H1 (cell line): ENCODE results near the gene SBNO2. TPM values are rescaled to one million over a fixed set of nuclear protein-coding genes. Genes with fewer than 3 reads are reported as not detected.

ENCODE experiments used
- CTCF ChIA-PET: fragments of 300-600 bp; sonication (Branson Sonifier 250); formaldehyde crosslinking; loops from one replicate; lab custom pipeline; 2021; ENCODE audit not compliant: partially characterized antibody; lab: Charles Lee
- POLR2A ChIA-PET: fragments of 300-600 bp; sonication (Branson Sonifier 250); formaldehyde crosslinking; loops from one replicate; lab custom pipeline; 2021; ENCODE audit warnings: inconsistent platforms; ENCODE audit not compliant: partially characterized antibody; lab: Charles Lee
- DNase-seq, 2 experiments: peaks; one replicate each; pipeline versions ENCODE4 v3.0.0 to v3.0.0-alpha.2; 2010 to 2022; ENCODE audit warnings: low spot score in 2 of 2, low read depth in 1 of 2, mixed read lengths in 1 of 2
- FAIRE-seq: peaks from 2 replicates; lab custom pipeline; 2011; peaks lifted over from hg19 to GRCh38; lab: Jason Lieb, UNC
- H2AFZ ChIP-seq: 2 replicates; pipeline ENCODE4 v1.8.1; 2012; ENCODE audit warnings: low read length, inconsistent platforms
- H2AK5ac ChIP-seq: 2 replicates; pipeline ENCODE4 v1.6.1; 2013; ENCODE audit warnings: low read depth, low read length
- H2BK120ac ChIP-seq: replicated peaks from 2 replicates; pipeline ENCODE3; 2013; ENCODE audit warnings: low read depth, low read length, inconsistent platforms
- H2BK12ac ChIP-seq: 2 replicates; pipeline ENCODE4 v1.6.1; 2013; ENCODE audit warnings: low read depth, low read length
- H2BK15ac ChIP-seq: 2 replicates; pipeline ENCODE4 v1.6.1; 2013; ENCODE audit warnings: low read length
- H2BK20ac ChIP-seq: 2 replicates; pipeline ENCODE4 v1.6.1; 2013; ENCODE audit warnings: low read length
- H2BK5ac ChIP-seq: 2 replicates; pipeline ENCODE4 v1.6.1; 2013; ENCODE audit warnings: low read depth, low read length
- H3K14ac ChIP-seq: 2 replicates; pipeline ENCODE4 v1.6.1; 2013; ENCODE audit warnings: inconsistent platforms; ENCODE audit not compliant: insufficient read length
- H3K18ac ChIP-seq: 2 replicates; pipeline ENCODE4 v1.6.1; 2013; ENCODE audit warnings: low read length; ENCODE audit errors: extremely low read depth
- H3K23ac ChIP-seq: 2 replicates; pipeline ENCODE4 v1.6.1; 2013; ENCODE audit warnings: inconsistent platforms; ENCODE audit not compliant: insufficient read length
- H3K23me2 ChIP-seq: 2 replicates; pipeline ENCODE4 v1.6.1; 2013; ENCODE audit warnings: low read depth, low read length
- H3K27ac ChIP-seq: 2 replicates; pipeline ENCODE4 v1.6.1; 2011; ENCODE audit warnings: low read depth, low read length, inconsistent platforms
- H3K27me3 ChIP-seq, 4 experiments: replicated peaks in 1 of 4; 1 replicate in 1 of 4; 2 replicates in 3 of 4; pipeline versions ENCODE4 v1.6.1 to v1.8.1; 2011 to 2013; ENCODE audit warnings: low read length in 3 of 4, mild to moderate bottlenecking in 3 of 4, inconsistent platforms in 2 of 4, mixed read lengths in 2 of 4, moderate library complexity in 1 of 4; ENCODE audit not compliant: control insufficient read depth in 3 of 4, insufficient read depth in 3 of 4; ENCODE audit errors: extremely low read depth in 1 of 4
- H3K36me3 ChIP-seq, 4 experiments: 2 replicates each; pipeline versions ENCODE4 v1.6.1 to v1.8.1; 2011 to 2013; ENCODE audit warnings: mild to moderate bottlenecking in 4 of 4, low read length in 3 of 4, moderate library complexity in 2 of 4, control low read depth in 1 of 4, inconsistent platforms in 1 of 4; ENCODE audit not compliant: insufficient read depth in 4 of 4, control insufficient read depth in 2 of 4
- H3K4ac ChIP-seq: replicated peaks from 2 replicates; pipeline ENCODE3; 2013; ENCODE audit warnings: low read length, low read depth, mixed read lengths, inconsistent platforms; ENCODE audit not compliant: insufficient read length
- H3K4me1 ChIP-seq, 4 experiments: replicated peaks in 1 of 4; 1 replicate in 1 of 4; 2 replicates in 3 of 4; pipeline versions ENCODE4 v1.6.1 to v1.8.1; 2011 to 2013; ENCODE audit warnings: low read length in 3 of 4, inconsistent platforms in 2 of 4, mixed read lengths in 1 of 4; ENCODE audit not compliant: insufficient read depth in 4 of 4, control insufficient read depth in 3 of 4
- H3K4me2 ChIP-seq, 2 experiments: 2 replicates each; pipeline versions ENCODE4 v1.6.1 to v1.8.1; 2011 to 2013; ENCODE audit warnings: low read depth in 2 of 2, low read length in 2 of 2, control low read depth in 1 of 2, inconsistent platforms in 1 of 2, mild to moderate bottlenecking in 1 of 2; ENCODE audit not compliant: insufficient read depth in 1 of 2
- H3K4me3 ChIP-seq, 4 experiments: fragments of 200-600, 300-600 bp in 1 of 4; sonication (generic), shearing (Covaris generic), sonication (Bioruptor Twin) in 1 of 4; 2 replicates each; pipeline versions ENCODE4 v1.5.1 to v1.8.1; 2011 to 2016; ENCODE audit warnings: low read length in 4 of 4, low read depth in 3 of 4, control low read depth in 2 of 4, inconsistent platforms in 2 of 4, mild to moderate bottlenecking in 2 of 4, mixed read lengths in 1 of 4, moderate library complexity in 1 of 4; ENCODE audit not compliant: insufficient read depth in 2 of 4; ENCODE audit errors: extremely low read depth in 1 of 4
- H3K56ac ChIP-seq: replicated peaks from 2 replicates; pipeline ENCODE3; 2013; ENCODE audit warnings: low read depth, mild to moderate bottlenecking, mixed read lengths, low read length, inconsistent platforms; ENCODE audit not compliant: insufficient read length
- H3K79me1 ChIP-seq: 2 replicates; pipeline ENCODE4 v1.6.1; 2013; ENCODE audit warnings: low read depth, low read length, control low read depth
- H3K79me2 ChIP-seq, 2 experiments: 2 replicates each; pipeline versions ENCODE4 v1.6.1 to v1.8.1; 2012 to 2013; ENCODE audit warnings: low read length in 2 of 2, mild to moderate bottlenecking in 2 of 2, inconsistent platforms in 1 of 2; ENCODE audit not compliant: insufficient read depth in 2 of 2, control insufficient read depth in 1 of 2
- H3K9ac ChIP-seq, 4 experiments: replicated peaks in 1 of 4; 1 replicate in 1 of 4; 2 replicates in 3 of 4; pipeline versions ENCODE4 v1.6.1 to v1.8.1; 2011 to 2013; ENCODE audit warnings: low read depth in 3 of 4, low read length in 3 of 4, control low read depth in 2 of 4, mild to moderate bottlenecking in 2 of 4, moderate library complexity in 2 of 4, inconsistent platforms in 1 of 4; ENCODE audit errors: extremely low read depth in 1 of 4
- H3K9me3 ChIP-seq, 2 experiments: 2 replicates each; pipeline versions ENCODE4 v1.6.1 to v1.8.1; 2012 to 2013; ENCODE audit warnings: mild to moderate bottlenecking in 2 of 2, moderate library complexity in 2 of 2, control low read depth in 1 of 2, inconsistent platforms in 1 of 2, low read depth in 1 of 2, low read length in 1 of 2, mixed read lengths in 1 of 2; ENCODE audit not compliant: insufficient read depth in 2 of 2
- H4K20me1 ChIP-seq, 2 experiments: replicated peaks in 1 of 2; 2 replicates each; pipeline versions ENCODE3 to v1.8.1; 2011 to 2013; ENCODE audit warnings: inconsistent platforms in 2 of 2, low read length in 2 of 2, mild to moderate bottlenecking in 1 of 2; ENCODE audit not compliant: insufficient read depth in 2 of 2, control insufficient read depth in 1 of 2
- H4K5ac ChIP-seq: 2 replicates; pipeline ENCODE4 v1.6.1; 2013; ENCODE audit warnings: low read length, low read depth, mixed read lengths, inconsistent platforms; ENCODE audit not compliant: insufficient read length
- H4K8ac ChIP-seq: 2 replicates; pipeline ENCODE4 v1.8.0; 2013; ENCODE audit warnings: mild to moderate bottlenecking, moderate library complexity, low read length, inconsistent platforms; ENCODE audit not compliant: insufficient read depth; ENCODE audit errors: extremely low read depth
- H4K91ac ChIP-seq: replicated peaks from 2 replicates; pipeline ENCODE3; 2013; ENCODE audit warnings: low read length, mixed read lengths, inconsistent platforms; ENCODE audit not compliant: insufficient read length
- TAF7 ChIP-seq: optimal IDR thresholded peaks from 2 replicates; pipeline ENCODE3; 2011; ENCODE audit warnings: low read depth, mild to moderate bottlenecking, inconsistent platforms, low read length, moderate library complexity, borderline replicate concordance
- WGBS, 2 experiments: shearing (Covaris generic) in 1 of 2; methylation state at CpG; one replicate each; pipeline versions ENCODE4 v1.1.6 to v1.1.7; 2013 to 2015; ENCODE audit warnings: low lambda C conversion rate in 2 of 2, mixed read lengths in 2 of 2, inconsistent platforms in 1 of 2, low coverage in 1 of 2, missing lambda C conversion rate in 1 of 2; ENCODE audit not compliant: insufficient replicate concordance in 2 of 2, insufficient coverage in 1 of 2, insufficient read length in 1 of 2; ENCODE audit errors: extremely low coverage in 1 of 2, missing lambda C conversion rate in 1 of 2; 5-methylcytosine and 5-hydroxymethylcytosine counted together
- polyA plus RNA-seq, 7 experiments: library from polyadenylated mRNA; depleted of rRNA in 3 of 7; stranded (reverse) in 5 of 7; unstranded in 2 of 7; fragments of >200 nt in 5 of 7; fragments of 200-250 nt in 2 of 7; gene quantifications; 1 replicate in 5 of 7; 2 replicates in 1 of 7; 4 replicates in 1 of 7; pipeline versions ENCODE4 v1.2.1 to v1.2.3, GENCODE V29; 2011 to 2013; ENCODE audit warnings: missing spikeins in 2 of 7, mixed read lengths in 2 of 7
- total RNA-seq: library from RNA; stranded (reverse); fragmentation: NEBNext Ultra II Directional; extraction: Animal tissue kit (Norgen Biotek cat#: 25700); gene quantifications from 2 replicates; pipeline ENCODE4 v1.2.1, GENCODE V29; 2021
- TF ChIP-seq, protein P1 (sequence below), 3 experiments: IDR thresholded peaks; 1 replicate in 2 of 3; 2 replicates in 1 of 3; pipeline versions ENCODE4 v1.5.1 to v1.6.1; 2011; ENCODE audit warnings: low read length in 3 of 3, mild to moderate bottlenecking in 3 of 3, inconsistent platforms in 2 of 3, low read depth in 1 of 3, moderate library complexity in 1 of 3; ENCODE audit not compliant: insufficient read depth in 1 of 3; ENCODE audit errors: control extremely low read depth in 1 of 3

SBNO2 gene
- total and polyA plus RNA-seq, 2 of the 8 experiments (the other 6 are each of a cell fraction or from before 2014, with no cell fraction given): 12.2 to 31.4 TPM

DNA sequence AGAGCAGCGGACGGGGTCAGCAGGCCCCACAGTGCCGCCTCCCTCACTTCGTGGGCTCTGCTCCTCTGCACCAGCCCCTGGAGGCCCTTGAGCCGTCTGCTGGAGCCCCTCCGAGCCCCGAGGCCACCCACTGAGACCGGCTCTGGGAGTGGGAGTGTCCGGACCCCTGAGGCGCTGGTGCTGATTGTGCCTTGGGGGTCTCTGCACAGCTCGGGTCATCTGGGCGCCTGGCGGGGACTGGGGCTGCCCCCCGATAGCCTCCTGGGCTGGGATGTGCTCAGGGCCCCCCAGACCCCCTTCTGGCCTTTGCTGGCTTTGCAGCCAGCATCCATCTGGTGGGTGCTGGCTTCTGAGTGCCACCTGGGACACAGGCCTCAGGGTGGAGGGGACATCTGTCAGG lies 48.3 kb upstream of the SBNO2 start:
- CTCF ChIA-PET: interaction anchor here (0.6 to 9.0 kb wide), 37 partner anchors 10 to 215 kb away, joined by 3 to 56 read pairs (median 5); partner anchors contain the start of gene CBARP
- 73% methylated on average over 11 of the region's 14 CpGs; no CpG with 5 or more reads in 1 of the 2 experiments for WGBS, 2 experiments
- H3K23ac ChIP-seq: no peak overlapping the region

More for the DNA sequence above, 48.3 kb upstream of the SBNO2 start:
- Histone ChIP-seq H4K8ac (peak overlapping the region; percentile 35; the same call in 1 of the 2 replicates), H4K91ac (no peak overlapping the region), H3K27me3 (no peaks in the 10 kb centered on the region), H2BK15ac (no peak overlapping the region), H3K14ac (no peak overlapping the region), H3K23me2 (no peaks in the 10 kb centered on the region), H3K4ac (no peak overlapping the region), H2BK12ac (no peak overlapping the region), H3K56ac (no peak overlapping the region), H3K27ac (no peak overlapping the region), H2BK120ac (no peak overlapping the region), H3K79me2 (peaks cover 0 to 13% of the 10 kb centered on the region in 2 experiments; a peak in 2 of 4 replicates), H3K9ac (no peak overlapping the region), H2BK20ac (no peak overlapping the region), H2AFZ (no peak overlapping the region), H2BK5ac (peak overlapping the region; percentile 66; the same call in 1 of the 2 replicates), H3K36me3 (peaks cover 0 to 49% (median under 1%) of the 10 kb centered on the region in 4 experiments; a peak in 3 of 8 replicates), H3K18ac (no peak overlapping the region), H2AK5ac (no peak overlapping the region), H3K4me3 (no peak overlapping the region), H3K4me2 (no peak overlapping the region), H4K5ac (no peak overlapping the region), H3K79me1 (peaks cover 7% of the 10 kb centered on the region), H3K9me3 (no peaks in the 10 kb centered on the region), H3K4me1 (peaks cover 0 to 1% (median under 1%) of the 10 kb centered on the region in 4 experiments; a peak in 3 of 7 replicates), H4K20me1 (peaks cover 21 to 34% of the 10 kb centered on the region in 2 experiments)
- POLR2A ChIA-PET: interaction anchor here (0.6 to 2.1 kb wide), 13 partner anchors 9 to 203 kb away, joined by 3 to 10 read pairs (median 4); partner anchors contain the start of genes CBARP, CIRBP and CNN2
- TF ChIP-seq TAF7: no peak
- TF ChIP-seq, protein P1, sequence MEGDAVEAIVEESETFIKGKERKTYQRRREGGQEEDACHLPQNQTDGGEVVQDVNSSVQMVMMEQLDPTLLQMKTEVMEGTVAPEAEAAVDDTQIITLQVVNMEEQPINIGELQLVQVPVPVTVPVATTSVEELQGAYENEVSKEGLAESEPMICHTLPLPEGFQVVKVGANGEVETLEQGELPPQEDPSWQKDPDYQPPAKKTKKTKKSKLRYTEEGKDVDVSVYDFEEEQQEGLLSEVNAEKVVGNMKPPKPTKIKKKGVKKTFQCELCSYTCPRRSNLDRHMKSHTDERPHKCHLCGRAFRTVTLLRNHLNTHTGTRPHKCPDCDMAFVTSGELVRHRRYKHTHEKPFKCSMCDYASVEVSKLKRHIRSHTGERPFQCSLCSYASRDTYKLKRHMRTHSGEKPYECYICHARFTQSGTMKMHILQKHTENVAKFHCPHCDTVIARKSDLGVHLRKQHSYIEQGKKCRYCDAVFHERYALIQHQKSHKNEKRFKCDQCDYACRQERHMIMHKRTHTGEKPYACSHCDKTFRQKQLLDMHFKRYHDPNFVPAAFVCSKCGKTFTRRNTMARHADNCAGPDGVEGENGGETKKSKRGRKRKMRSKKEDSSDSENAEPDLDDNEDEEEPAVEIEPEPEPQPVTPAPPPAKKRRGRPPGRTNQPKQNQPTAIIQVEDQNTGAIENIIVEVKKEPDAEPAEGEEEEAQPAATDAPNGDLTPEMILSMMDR (IDR thresholded peaks at IDR 0.05; ENCODE audit: control extremely low read depth in 1 of 3, insufficient read depth in 1 of 3, low read depth in 1 of 3, low read length in 3 of 3): peak in 2 of 3 experiments; percentile 11 to 26; a peak in 2 of 4 replicates
- DNase-seq: peak in 1 of 2 experiments; percentile 48
- no peak for FAIRE-seq
